ENCODE data around the gene TUBB. TPM values are rescaled to one million over a fixed set of nuclear protein-coding genes. Genes with fewer than 3 reads are reported as not detected.

Gene TUBB
- total RNA-seq, 4 donors from 2014 or later, result 152 to 218 (median 207) TPM

- Histone ChIP-seq H3K27me3 (no peaks in the 10 kb centered on the region), H3K36me3 (no peaks in the 10 kb centered on the region), H3K9me3 (no peaks in the 10 kb centered on the region), H3K4me1 (peaks cover 0 to 24% (median 19%) of the 10 kb centered on the region in 4 donors), H3K27ac (no peak overlapping the region), H3K4me3 (no peak overlapping the region)
- DNase-seq (ENCODE audit: low spot score in 2 of 2), result no peak
- 80 to 82% methylated on average over 6 of the region's 6 CpGs for WGBS, 2 donors
- TF ChIP-seq EP300 (IDR thresholded peaks at IDR 0.05) (no peak), POLR2A (IDR thresholded peaks at IDR 0.05) (no peak), CTCF (IDR thresholded peaks at IDR 0.05) (no peak)
Observed at GRCh38 chr6:30766461-30767157, 46.5 kb downstream of the TUBB start.

- DNase-seq (ENCODE audit: low spot score in 2 of 2), result no peak
- no peaks in the 10 kb centered on the region for H3K36me3 ChIP-seq
Observed at GRCh38 chr6:30767158-30767943, 47.2 kb downstream of the TUBB start.

GRCh38 chr6:30767944-30768301, 47.8 kb downstream of the TUBB start:
- Histone ChIP-seq H3K4me1 (peaks cover 0 to 24% (median 19%) of the 10 kb centered on the region in 4 donors), H3K27ac (no peak overlapping the region), H3K9me3 (no peaks in the 10 kb centered on the region), H3K27me3 (no peaks in the 10 kb centered on the region), H3K4me3 (no peak overlapping the region), H3K36me3 (no peaks in the 10 kb centered on the region)
- DNase-seq (ENCODE audit: low spot score in 2 of 2), result no peak
- no peak for TF ChIP-seq CTCF (IDR thresholded peaks at IDR 0.05)
- TF ChIP-seq EP300 (IDR thresholded peaks at IDR 0.05), result no peak
- no peak for TF ChIP-seq POLR2A (IDR thresholded peaks at IDR 0.05)
- 97 to 100% methylated on average over 1 of the region's 1 CpG for WGBS, 2 donors

More at GRCh38 chr6:30767158-30767943, 47.2 kb downstream of the TUBB start:
- 79% methylated on average over 9 of the region's 9 CpGs for WGBS, 2 donors
- no peaks in the 10 kb centered on the region for H3K9me3 ChIP-seq
- H3K27me3 ChIP-seq, result no peaks in the 10 kb centered on the region
- no peak overlapping the region for H3K4me3 ChIP-seq
- TF ChIP-seq POLR2A (IDR thresholded peaks at IDR 0.05), result no peak
- no peak for TF ChIP-seq CTCF (IDR thresholded peaks at IDR 0.05)
- no peak for TF ChIP-seq EP300 (IDR thresholded peaks at IDR 0.05)
- no peak overlapping the region for H3K27ac ChIP-seq
- peaks cover 0 to 24% (median 19%) of the 10 kb centered on the region in 4 donors for H3K4me1 ChIP-seq

GRCh38 chr6:30768634-30769087, 48.5 kb downstream of the TUBB start:
- H3K27ac ChIP-seq, result no peak overlapping the region
- peaks cover 0 to 23% (median 17%) of the 10 kb centered on the region in 4 donors for H3K4me1 ChIP-seq
- H3K27me3 ChIP-seq, result no peaks in the 10 kb centered on the region
- 95 to 99% methylated on average over 4 of the region's 4 CpGs for WGBS, 2 donors
- DNase-seq (ENCODE audit: low spot score in 2 of 2), result no peak
- H3K9me3 ChIP-seq, result no peaks in the 10 kb centered on the region
- H3K4me3 ChIP-seq, result no peak overlapping the region
- no peak for TF ChIP-seq EP300 (IDR thresholded peaks at IDR 0.05)
- TF ChIP-seq POLR2A (IDR thresholded peaks at IDR 0.05), result no peak
- no peak for TF ChIP-seq CTCF (IDR thresholded peaks at IDR 0.05)
- no peaks in the 10 kb centered on the region for H3K36me3 ChIP-seq
